HG03442 (cell line): ENCODE data around the gene CIAPIN1.
A peak's percentile ranks its signal among the peaks of the same experiment; 100 is the strongest.
"Not testable (repeated sequence)": the region's sequence is repeated elsewhere in the genome, so short reads cannot be mapped to it uniquely, and the experiment has no call there.

ENCODE experiments used
- ATAC-seq: cut with Tn5 transposase; IDR thresholded peaks from one replicate; pipeline ENCODE4 v1.9.1; 2021; ENCODE audit warnings: mild to moderate bottlenecking, moderate library complexity; ENCODE audit not compliant: unreplicated experiment

Gene CIAPIN1

GRCh38 chr16:57407521-57408353, 39.4 kb downstream of the CIAPIN1 start:
- no peak for ATAC-seq

DNA sequence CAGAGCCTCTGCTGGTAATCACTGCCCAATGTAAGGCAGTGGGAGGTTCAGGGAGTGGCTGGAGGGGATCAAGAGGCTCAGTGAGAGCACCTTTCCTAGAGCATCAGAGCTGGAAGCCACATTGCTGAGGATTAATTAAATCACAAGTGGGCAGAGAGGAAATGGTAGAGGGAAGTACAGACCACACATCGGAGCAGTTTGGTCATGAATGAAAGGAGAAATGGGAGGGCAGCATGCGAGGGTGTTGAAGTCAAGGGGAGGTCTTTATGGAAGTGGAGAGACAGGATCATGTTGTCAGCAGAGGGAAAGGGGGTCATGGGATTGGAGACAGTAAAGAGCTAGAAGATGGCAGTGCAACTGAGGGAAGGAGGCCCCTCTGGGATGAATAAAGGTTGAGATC, 40.3 kb downstream of the CIAPIN1 start:
- no peak for ATAC-seq

DNA sequence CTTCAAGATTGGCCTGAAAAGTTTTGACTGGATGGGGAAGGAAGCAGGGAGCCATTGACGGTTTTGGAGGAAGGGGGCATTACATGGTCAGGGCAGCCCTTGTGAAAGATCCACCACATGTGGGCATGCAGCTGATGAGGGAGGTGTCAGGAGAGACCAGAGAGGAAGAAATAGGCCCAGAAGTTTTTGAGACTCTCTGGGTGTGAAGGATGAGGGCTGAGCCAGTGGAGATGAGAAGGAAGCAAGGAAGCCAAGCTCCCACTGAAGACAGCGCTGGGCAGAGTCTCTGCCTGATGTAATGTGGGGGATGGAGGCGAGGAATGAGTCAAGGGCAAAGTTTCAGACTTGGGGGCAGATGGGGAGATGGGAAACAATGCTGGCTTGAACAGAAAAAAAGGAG, 42.1 kb downstream of the CIAPIN1 start:
- no peak for ATAC-seq

DNA sequence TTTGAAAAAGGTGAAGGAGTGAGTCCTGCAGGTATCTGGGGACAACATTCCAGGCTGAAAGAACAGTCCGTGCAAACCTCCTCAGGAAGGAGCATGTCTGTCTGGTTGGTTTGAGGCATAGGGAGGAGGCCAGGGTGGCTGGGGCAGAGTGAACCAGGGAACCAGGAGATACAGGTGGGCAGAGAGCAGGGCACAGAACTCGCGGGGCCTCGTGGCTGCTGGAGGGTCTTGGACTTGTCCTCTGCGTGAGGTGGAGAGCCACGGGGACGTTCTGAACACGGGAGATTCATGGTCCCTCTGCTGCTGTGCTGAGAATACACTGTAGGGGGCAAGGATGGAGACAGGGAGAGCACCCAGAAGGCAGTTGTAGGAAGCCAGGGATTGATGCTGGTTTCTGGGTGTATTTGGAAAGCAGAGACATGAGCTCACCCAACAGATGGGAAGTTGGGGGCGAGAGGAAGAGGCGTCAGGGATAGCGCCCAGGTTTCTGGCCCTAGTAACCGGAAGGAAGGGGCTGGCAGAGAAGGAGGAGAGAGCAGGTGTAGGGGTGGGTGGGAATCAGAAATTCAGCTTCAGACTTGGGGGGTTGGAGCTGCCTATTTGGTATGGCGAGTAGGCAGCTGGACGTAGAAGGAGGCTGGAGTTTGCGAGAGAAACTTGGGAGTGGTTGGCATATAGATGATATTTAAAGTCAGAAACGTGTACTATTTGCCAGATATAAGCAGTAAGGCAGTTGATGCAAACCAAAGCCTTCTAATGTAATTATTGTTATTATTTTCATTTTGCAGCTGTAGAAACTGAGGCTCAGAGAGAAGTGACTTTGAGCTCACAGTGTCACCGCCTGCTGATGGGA, 43.0 kb downstream of the CIAPIN1 start, which contains the start of gene CCL17:
CCL17 (plus strand) TSS at position 803 of the 853 bp plus-strand sequence. CDS start 9,166 bp downstream, outside the sequence.
- ATAC-seq, result no peak

DNA sequence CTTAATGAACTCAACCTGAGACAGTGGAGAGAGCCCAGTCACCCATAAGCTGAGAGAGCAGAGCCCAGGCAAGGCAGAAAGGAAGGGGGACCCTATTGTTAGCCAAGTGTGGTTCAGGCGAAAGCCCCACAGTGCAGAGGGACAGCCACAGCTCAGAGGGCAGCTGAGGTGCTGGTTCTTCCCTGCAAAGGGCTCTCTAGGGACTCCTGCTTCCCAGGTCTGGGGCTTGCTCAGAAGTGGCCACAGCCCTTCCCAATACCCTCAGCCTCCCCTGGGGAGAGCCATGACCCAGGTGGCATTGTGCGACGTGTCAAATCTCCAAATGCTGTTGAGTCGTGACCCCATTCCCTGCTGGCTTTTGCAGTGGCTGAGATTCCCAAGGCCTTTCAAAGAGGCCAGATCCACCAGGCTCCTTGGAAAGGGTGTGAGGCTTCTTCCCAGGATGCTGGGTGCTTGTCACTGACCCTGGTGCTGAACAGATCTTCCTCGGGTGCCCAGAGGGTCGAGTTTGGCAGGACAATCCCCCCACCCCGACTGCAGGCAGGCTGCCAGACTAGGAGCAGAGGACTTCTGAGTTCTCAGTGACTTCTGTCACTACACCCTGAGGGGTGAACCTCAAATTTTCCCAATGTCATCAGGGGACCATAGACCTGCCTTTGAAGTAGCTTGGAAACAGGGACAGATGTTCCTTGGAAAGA, 45.1 kb downstream of the CIAPIN1 start:
- no peak for ATAC-seq

DNA sequence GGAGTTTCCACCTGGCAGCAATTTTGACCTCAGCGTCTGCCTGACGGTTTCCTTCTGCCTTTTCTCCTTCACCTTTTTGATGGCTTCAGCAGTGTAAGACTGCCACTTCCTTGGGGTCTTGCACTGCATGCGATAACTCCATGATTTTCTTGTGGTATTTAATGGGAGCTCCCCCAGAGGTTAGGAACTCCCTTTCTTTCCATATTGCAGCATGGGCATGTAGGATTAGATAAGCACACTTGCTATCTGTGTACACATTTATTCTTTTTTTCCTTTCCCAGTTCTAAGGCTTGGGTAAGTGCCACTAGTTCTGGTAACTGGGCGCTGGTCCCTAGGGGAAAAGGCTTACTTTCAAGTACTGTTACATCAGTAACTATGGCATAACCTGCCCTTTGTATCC, 49.7 kb downstream of the CIAPIN1 start:
- not testable (repeated sequence) for ATAC-seq

- no peak for ATAC-seq
Observed at GRCh38 chr16:57396786-57397185, 50.4 kb downstream of the CIAPIN1 start.

DNA sequence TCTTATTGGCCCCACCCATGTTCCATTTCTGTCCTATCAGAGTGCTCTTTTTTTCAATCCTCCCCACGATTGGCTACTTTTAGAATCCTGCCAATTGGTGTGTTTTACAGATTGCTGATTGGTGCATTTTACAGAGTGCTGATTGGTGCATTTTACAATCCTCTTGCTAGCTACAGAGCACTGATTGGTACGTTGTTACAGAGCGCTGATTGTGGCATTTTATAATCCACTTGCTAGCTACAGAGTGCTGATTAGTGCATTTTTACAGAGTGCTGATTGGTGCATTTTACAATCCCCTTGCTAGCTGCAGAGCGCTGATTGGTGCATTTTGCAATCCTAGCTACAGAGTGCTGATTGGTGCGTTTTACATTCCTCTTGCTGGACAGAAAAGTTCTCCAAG, 52.2 kb downstream of the CIAPIN1 start:
- ATAC-seq, result no peak

- ATAC-seq, result no peak
Observed at GRCh38 chr16:57394444-57394843, 52.7 kb downstream of the CIAPIN1 start.

GRCh38 chr16:57392694-57393093, 54.5 kb downstream of the CIAPIN1 start:
- no peak for ATAC-seq

GRCh38 chr16:57391708-57392107, 55.5 kb downstream of the CIAPIN1 start:
- ATAC-seq, result no peak

DNA sequence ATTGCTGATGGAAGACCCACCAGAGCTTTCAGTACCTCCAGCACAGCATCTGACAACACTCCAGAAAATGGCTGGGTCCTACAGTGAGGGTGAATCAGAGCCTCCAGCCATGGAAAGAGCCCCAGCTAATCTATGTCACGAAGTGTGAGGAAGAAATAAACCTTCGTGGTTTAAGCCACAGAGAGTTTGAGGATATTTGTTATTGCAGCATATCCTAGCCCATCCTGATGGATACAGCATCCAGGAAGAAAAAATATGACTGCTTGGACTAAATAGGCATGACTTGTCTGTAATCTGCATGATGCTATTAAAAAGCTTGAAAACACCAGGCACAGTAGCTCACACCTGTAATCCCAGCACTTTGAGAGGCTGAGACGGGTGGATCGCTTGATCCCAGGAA, 55.9 kb downstream of the CIAPIN1 start:
- ATAC-seq, result no peak

DNA sequence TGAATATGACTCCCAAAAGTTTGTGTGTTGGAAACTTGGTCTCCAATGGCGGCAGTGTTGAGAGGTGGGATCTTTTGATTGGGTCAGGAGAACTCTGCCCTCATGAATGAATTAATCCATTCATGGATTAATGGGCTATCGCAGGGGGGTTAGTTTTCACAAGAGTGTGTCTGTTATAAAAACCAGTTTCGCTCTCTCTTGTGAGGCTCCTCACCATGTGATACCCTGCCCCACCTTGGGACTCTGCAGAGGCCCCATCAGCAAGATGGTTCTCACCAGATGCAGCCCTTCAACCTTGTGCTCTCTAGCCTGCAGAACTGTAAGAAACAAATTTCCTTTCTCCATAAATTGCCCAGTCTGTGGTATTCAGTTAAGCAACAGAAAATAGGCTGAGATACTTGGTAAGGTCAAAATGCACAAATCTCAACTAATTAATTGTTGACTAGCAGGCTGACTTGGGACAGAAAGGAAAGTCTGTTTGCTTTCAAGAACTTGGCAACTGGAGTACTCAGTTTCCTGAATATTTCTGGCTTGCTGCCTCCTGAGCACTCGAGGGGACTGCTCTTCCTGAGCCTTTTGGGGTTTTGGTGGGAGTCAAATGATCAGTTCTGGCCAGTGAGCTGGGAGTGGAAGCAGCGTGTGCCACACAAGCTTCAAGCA, 56.4 kb downstream of the CIAPIN1 start:
- ATAC-seq, result no peak

DNA sequence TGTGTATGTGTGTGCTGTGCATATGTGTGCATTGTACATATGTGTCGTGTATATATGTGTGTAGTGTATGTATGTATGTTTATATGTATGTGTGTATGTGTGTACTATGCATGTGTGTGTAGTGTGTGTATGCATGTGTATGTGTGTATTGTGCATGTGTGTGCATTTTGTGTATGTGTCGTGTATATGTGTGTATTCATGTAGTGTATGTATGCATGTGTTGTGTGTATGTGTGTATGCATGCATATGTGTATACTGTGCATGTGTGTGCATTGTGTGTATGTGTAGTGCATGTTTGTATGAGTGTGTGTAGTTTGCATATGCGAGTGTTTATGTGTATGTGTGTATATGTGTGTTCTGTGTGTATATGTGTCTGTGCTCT, 58.1 kb downstream of the CIAPIN1 start:
- ATAC-seq, result no peak

DNA sequence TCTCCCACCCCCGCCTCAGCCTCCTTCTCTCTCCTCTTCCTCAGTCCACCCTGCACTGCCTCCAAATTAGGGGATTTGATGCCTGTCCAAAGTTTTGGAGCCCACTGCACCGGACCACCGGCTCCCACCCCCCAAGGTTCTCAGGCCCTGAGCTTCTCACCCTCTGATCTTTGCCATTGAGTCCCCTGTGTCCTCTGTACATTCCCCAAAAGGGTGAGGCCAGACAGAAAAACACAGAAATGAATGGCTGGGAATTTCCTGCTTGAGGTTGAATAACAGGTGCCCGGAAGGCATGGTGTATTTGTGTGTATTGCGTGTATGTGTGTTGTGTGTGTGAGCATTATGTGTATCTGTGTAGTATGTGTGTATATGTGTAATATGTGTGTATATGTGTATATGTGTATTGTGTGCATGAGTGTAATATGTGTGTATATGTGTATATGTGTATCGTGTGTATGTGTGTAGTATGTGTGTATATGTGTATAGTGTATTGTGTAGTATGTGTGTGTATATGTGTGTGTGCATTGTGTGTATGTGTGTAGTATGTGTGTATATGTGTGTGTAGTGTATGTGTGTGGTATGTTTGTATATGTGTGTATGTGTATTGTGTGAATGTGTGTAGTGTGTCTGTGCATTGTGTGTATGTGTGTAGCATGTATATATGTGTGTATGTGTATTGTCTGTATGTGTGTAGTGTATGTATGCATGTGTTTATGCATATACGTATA, 58.7 kb downstream of the CIAPIN1 start:
- ATAC-seq, result peak; percentile 34

DNA sequence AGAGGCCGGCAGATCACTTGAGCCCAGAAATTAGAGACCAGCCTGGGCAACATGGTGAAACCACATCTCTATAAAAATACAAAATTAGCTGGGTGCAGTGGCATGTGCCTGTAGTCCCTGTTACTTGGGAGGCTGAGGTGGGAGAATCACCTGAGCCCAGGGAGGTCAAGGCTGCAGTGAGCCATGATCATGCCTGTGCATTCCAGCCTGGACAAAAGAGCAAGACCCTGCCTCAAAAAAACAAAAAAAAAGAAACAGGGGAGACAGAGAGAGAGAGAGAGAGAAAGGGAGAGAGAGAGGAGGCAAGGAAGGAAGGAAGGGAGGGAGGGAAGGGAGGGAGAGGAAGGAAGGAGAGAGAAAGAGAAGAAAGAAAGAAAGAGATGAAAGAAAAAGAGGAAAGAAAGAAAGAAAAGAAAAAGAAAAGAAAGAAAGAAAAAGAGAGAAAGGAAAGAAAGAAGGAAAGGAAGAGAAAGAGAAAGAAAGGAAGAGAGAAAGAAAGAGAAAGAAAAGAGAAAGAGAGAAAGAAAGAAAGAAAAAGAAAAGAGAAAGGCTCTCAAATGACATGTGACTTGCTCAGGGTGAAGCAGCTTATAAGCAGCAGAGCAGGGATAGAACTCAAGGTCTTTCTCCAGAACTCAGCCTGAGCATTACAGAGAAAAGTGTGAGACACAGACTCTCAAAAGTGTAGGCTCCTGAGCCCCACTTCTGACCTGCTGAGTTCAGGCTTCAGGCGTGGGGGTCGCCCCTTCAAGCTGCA, 59.4 kb downstream of the CIAPIN1 start:
- ATAC-seq, result peak; percentile 21

DNA sequence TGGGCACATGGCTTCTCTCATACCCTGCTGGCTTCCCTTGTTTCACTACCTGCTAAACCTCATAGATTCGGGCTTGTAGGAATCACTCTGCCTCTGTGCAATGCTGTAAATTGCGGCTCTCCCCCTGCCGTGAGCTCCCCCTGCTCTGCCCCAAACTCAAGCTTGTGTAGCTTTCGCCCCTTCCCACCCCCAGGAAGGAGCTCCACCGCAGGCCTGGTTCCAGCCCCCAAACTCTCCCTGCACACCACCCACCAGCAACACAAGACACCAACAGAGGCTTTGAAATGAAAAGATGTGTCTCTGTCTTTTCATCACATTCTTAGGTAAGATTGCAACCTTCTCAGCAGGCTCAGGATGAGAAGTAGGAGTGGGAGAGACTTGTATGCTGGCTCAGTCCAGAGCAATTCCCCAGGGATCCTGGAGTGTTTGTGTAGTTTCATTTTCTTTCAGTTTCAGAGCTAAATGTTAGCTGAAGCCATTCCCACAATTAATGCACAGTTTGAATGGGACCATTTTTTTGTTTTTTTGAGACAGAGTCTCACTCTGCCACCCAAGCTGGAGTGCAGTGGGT, 60.7 kb downstream of the CIAPIN1 start:
- ATAC-seq, result no peak

DNA sequence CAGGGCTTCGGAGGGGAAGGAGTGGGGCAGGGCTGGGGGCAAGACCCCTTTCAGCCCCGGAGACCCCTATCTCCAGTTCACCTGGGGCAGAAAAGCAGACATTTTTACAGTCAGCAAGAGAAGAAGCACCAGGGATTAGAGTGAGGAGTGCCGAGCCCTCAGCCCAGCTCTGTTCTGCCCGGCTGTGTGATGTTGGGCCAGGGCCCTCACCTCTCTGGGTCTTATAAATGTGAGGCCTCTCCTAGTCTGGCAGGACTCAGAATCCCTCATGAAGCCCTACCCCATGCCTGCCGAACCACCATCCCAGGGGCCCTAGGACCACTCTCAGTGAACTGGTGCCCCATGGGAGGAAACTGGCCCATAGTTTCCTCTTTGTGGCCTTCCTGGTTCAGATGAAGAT, 62.1 kb downstream of the CIAPIN1 start:
- ATAC-seq, result no peak
